HCT116 (cell line): ENCODE data around the gene CASP10. TPM values are rescaled to one million over a fixed set of nuclear protein-coding genes. Genes with fewer than 3 reads are reported as not detected.

Experiments used
- CTCF ChIP-seq, 3 experiments: fragments of 200-600 bp in 1 of 3; sonication (generic) in 1 of 3; IDR thresholded peaks in 2 of 3; conservative IDR thresholded peaks in 1 of 3; 2 replicates each; pipeline ENCODE4 v1.5.1; 2012 to 2017; ENCODE audit warnings: low read depth in 2 of 3, low read length in 2 of 3, antibody characterized with exemption in 1 of 3, borderline replicate concordance in 1 of 3, control low read depth in 1 of 3, mild to moderate bottlenecking in 1 of 3, mixed read lengths in 1 of 3, mixed run types in 1 of 3, moderate library complexity in 1 of 3; ENCODE audit not compliant: insufficient read depth in 1 of 3
- EZH2phosphoT487 ChIP-seq: fragments of 200-600 bp; IDR thresholded peaks from 2 replicates; pipeline ENCODE4 v1.6.1; 2018; ENCODE audit warnings: antibody characterized with exemption, borderline replicate concordance
- total RNA-seq: library from RNA; stranded (reverse); gene quantifications from one replicate; pipeline ENCODE4 v1.2.1, GENCODE V29; 2021; ENCODE audit not compliant: unreplicated experiment

The CASP10 gene
- total RNA-seq, 1 experiment from 2014 or later = 2.6 TPM

DNA sequence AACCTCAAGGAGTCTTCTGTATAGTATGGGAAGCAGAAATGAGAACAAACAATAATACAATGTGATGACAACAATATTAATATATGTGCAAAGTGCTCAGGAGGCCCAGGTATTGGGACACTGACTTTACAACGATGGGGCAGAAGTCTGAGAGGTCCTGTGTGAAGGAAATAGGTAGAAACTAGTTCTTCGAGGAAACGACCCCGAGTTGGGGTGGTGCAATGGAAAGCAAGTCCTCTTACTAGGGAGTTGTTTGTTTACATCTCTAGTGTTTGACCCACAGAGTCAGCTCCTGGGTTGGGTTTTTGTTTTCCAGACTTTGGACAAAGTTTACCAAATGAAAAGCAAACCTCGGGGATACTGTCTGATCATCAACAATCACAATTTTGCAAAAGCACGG, 93.6 kb downstream of the CASP10 start (continued):
- TF ChIP-seq CTCF (IDR thresholded peaks at IDR 0.05 in 2 of 3, conservative IDR thresholded peaks at IDR 0.05 in 1 of 3; ENCODE audit: borderline replicate concordance in 1 of 3, insufficient read depth in 1 of 3, low read depth in 2 of 3, low read length in 2 of 3) (no peak), EZH2phosphoT487 (no peak)

Other genes starting within 250 kb of the CASP10 start
- gene ORC2, start 219.5 kb upstream of the CASP10 start, total RNA-seq = 51.9 TPM
- 9.9 TPM for gene HYCC2, start 111.5 kb upstream of the CASP10 start, total RNA-seq
- 94.6 TPM for gene NDUFB3, start 111.1 kb upstream of the CASP10 start, total RNA-seq
- gene CFLAR, start 67.0 kb upstream of the CASP10 start, total RNA-seq = 35.6 TPM
- gene CASP8, start 77.4 kb downstream of the CASP10 start, total RNA-seq = 29.6 TPM
- 0.74 TPM for gene FLACC1, start 174.2 kb downstream of the CASP10 start, total RNA-seq